GM18511 (cell line): ENCODE results near the gene BEGAIN.

Experiments used
- ATAC-seq: cut with Tn5 transposase; IDR thresholded peaks from one replicate; pipeline ENCODE4 v1.9.1; 2021; ENCODE audit warnings: mild to moderate bottlenecking, moderate library complexity; ENCODE audit not compliant: unreplicated experiment

The BEGAIN gene

GRCh38 chr14:100602621-100603230 lies 15.5 kb upstream of the BEGAIN start:
- no peak for ATAC-seq

GRCh38 chr14:100601914-100602313 lies 14.7 kb upstream of the BEGAIN start:
- no peak for ATAC-seq

GRCh38 chr14:100601064-100601463 lies 13.8 kb upstream of the BEGAIN start:
- no peak for ATAC-seq

GRCh38 chr14:100599981-100600380 lies 12.8 kb upstream of the BEGAIN start:
- no peak for ATAC-seq

GRCh38 chr14:100594625-100594951 lies 7.4 kb upstream of the BEGAIN start:
- no peak for ATAC-seq

GRCh38 chr14:100593751-100594624 lies 6.8 kb upstream of the BEGAIN start:
- ATAC-seq: no peak

GRCh38 chr14:100592972-100593371 lies 5.8 kb upstream of the BEGAIN start:
- no peak for ATAC-seq

- no peak for ATAC-seq
Observed at GRCh38 chr14:100592461-100592891, 5.3 kb upstream of the BEGAIN start.

- ATAC-seq: no peak
Observed at GRCh38 chr14:100591453-100592371, 4.5 kb upstream of the BEGAIN start.

GRCh38 chr14:100590726-100591452 lies 3.7 kb upstream of the BEGAIN start:
- ATAC-seq: no peak

- ATAC-seq: no peak
Observed at GRCh38 chr14:100589760-100590469, 2.7 kb upstream of the BEGAIN start.

GRCh38 chr14:100589071-100589759 lies 2.0 kb upstream of the BEGAIN start:
- no peak for ATAC-seq

- no peak for ATAC-seq
Observed at GRCh38 chr14:100588671-100589070, 1.5 kb upstream of the BEGAIN start.

- no peak for ATAC-seq
Observed at GRCh38 chr14:100587763-100588411, 670 bp upstream of the BEGAIN start.

- ATAC-seq: no peak
Observed at GRCh38 chr14:100586403-100587085, 673 bp downstream of the BEGAIN start.

- no peak for ATAC-seq
Observed at GRCh38 chr14:100586153-100586402, 1.1 kb downstream of the BEGAIN start.

GRCh38 chr14:100585448-100586152 lies 1.6 kb downstream of the BEGAIN start:
- no peak for ATAC-seq
